GM12801 (cell line): ENCODE results near the gene NME8.

Source experiments
- CTCF ChIP-seq: IDR thresholded peaks from one replicate; pipeline ENCODE4 v1.5.1; 2011; ENCODE audit warnings: control low read depth; ENCODE audit not compliant: insufficient read length; ENCODE audit errors: extremely low read depth

Gene NME8

GRCh38 chr7:37833107-37833817 is 15.1 kb upstream of the NME8 start:
- TF ChIP-seq CTCF = no peak

GRCh38 chr7:37833818-37834146 is 14.6 kb upstream of the NME8 start:
- no peak for TF ChIP-seq CTCF

- no peak for TF ChIP-seq CTCF
These were observed 5.1 kb downstream of the NME8 start for GRCh38 chr7:37853468-37853867.

- TF ChIP-seq CTCF = no peak
These were observed 33.7 kb downstream of the NME8 start for GRCh38 chr7:37882086-37882485.

GRCh38 chr7:37893359-37893758 is 45.0 kb downstream of the NME8 start:
- no peak for TF ChIP-seq CTCF

GRCh38 chr7:37894671-37895070 is 46.3 kb downstream of the NME8 start:
- TF ChIP-seq CTCF = no peak

GRCh38 chr7:37899712-37900247 is 51.4 kb downstream of the NME8 start:
- TF ChIP-seq CTCF = no peak
